ENCODE results near the gene FDCSP. TPM values are rescaled to one million over a fixed set of nuclear protein-coding genes. Genes with fewer than 3 reads are reported as not detected.
"Not testable (repeated sequence)": the region's sequence is repeated elsewhere in the genome, so short reads cannot be mapped to it uniquely, and the experiment has no call there.

FDCSP gene
- total RNA-seq, 4 donors from 2014 or later: not detected

DNA sequence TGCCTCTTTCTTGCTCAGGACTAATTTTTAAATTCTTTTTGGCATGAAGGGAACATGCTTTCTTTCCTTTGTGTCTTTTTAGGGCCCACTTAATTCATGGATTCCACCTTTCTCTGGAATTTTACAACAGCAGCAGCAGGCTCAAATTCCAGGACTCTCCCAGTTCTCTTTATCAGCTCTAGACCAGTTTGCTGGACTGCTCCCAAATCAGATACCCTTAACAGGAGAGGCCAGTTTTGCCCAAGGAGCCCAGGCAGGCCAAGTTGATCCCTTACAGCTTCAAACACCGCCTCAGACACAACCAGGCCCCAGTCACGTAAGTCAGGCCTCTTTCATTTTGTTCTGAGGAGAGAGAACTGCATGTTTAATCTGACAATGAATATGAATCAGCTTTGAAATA is 28.1 kb upstream of the FDCSP start:
- Histone ChIP-seq H3K4me3 (no peak overlapping the region), H3K9me3 (no peaks in the 10 kb centered on the region), H3K36me3 (no peaks in the 10 kb centered on the region), H3K27ac (replicated peaks in 1 of 4) (no peak overlapping the region), H3K27me3 (no peaks in the 10 kb centered on the region), H3K4me1 (no peaks in the 10 kb centered on the region)
- DNase-seq (ENCODE audit: extremely low spot score): no peak
- TF ChIP-seq, protein P1, sequence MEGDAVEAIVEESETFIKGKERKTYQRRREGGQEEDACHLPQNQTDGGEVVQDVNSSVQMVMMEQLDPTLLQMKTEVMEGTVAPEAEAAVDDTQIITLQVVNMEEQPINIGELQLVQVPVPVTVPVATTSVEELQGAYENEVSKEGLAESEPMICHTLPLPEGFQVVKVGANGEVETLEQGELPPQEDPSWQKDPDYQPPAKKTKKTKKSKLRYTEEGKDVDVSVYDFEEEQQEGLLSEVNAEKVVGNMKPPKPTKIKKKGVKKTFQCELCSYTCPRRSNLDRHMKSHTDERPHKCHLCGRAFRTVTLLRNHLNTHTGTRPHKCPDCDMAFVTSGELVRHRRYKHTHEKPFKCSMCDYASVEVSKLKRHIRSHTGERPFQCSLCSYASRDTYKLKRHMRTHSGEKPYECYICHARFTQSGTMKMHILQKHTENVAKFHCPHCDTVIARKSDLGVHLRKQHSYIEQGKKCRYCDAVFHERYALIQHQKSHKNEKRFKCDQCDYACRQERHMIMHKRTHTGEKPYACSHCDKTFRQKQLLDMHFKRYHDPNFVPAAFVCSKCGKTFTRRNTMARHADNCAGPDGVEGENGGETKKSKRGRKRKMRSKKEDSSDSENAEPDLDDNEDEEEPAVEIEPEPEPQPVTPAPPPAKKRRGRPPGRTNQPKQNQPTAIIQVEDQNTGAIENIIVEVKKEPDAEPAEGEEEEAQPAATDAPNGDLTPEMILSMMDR (IDR thresholded peaks at IDR 0.05): no peak
- no peak for TF ChIP-seq EP300 (IDR thresholded peaks at IDR 0.05)
- no peak for TF ChIP-seq POLR2AphosphoS5 (IDR thresholded peaks at IDR 0.05)
- TF ChIP-seq POLR2A (IDR thresholded peaks at IDR 0.05; ENCODE audit: low read depth): no peak
- intact Hi-C loops (cut with DNase I): no loop called here
- WGBS: 70% methylated on average over 2 of the region's 2 CpGs

DNA sequence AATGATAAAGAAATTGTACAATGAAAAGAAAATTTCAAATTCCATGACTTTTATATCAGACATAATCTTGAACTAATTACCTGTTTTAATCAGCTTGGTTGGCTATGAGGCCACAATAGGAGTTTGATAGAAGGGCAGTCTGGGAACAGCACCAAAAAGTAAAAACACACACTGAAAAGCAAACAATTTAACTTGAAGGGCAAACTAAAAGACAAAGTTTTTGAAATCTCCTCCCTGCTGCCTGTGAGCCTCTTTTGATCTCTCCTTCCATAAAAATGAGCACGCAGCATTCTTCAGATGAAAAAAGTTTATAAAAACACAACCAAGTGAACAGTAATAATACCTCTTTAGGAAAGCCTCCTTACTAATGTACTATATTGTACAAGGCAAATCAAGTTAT is 22.3 kb upstream of the FDCSP start:
- TF ChIP-seq POLR2A (IDR thresholded peaks at IDR 0.05; ENCODE audit: low read depth) (no peak), POLR2AphosphoS5 (IDR thresholded peaks at IDR 0.05) (no peak), EP300 (IDR thresholded peaks at IDR 0.05) (no peak)
- TF ChIP-seq, protein P1 (IDR thresholded peaks at IDR 0.05): no peak
- no peaks in the 10 kb centered on the region for H3K4me1 ChIP-seq
- DNase-seq (ENCODE audit: extremely low spot score): no peak
- intact Hi-C loops (cut with DNase I): no loop called here
- no peaks in the 10 kb centered on the region for H3K36me3 ChIP-seq
- H3K9me3 ChIP-seq: no peaks in the 10 kb centered on the region
- no peaks in the 10 kb centered on the region for H3K27me3 ChIP-seq
- WGBS: 75% methylated on average over 1 of the region's 1 CpG
- H3K27ac ChIP-seq (replicated peaks in 1 of 4): no peak overlapping the region
- no peak overlapping the region for H3K4me3 ChIP-seq

DNA sequence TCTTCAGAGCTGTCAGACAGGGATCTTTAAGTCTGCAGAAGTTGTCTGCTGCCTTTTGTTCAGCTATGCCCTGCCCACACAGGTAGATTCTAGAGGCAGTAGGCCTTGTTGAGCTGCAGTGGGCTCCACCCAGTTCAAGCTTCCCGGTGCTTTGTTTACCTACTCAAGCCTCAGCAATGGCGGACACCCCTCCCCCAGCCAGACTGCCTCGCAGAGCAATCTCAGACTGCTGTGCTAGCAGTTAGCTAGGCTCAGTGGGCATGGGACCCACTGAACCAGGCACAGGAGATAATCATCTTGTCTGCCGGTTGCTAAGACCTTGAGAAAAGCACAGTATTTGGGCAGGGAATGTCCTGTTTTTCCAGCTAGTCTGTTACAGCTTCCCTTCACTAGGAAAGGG is 13.2 kb upstream of the FDCSP start:
- 92% methylated on average over 2 of the region's 4 CpGs for WGBS
- H3K36me3 ChIP-seq; H3K4me3 ChIP-seq; H3K9me3 ChIP-seq; H3K4me1 ChIP-seq; H3K27ac ChIP-seq (replicated peaks in 1 of 4); H3K27me3 ChIP-seq; DNase-seq (ENCODE audit: extremely low spot score); intact Hi-C loops (cut with DNase I): not testable (repeated sequence)

DNA sequence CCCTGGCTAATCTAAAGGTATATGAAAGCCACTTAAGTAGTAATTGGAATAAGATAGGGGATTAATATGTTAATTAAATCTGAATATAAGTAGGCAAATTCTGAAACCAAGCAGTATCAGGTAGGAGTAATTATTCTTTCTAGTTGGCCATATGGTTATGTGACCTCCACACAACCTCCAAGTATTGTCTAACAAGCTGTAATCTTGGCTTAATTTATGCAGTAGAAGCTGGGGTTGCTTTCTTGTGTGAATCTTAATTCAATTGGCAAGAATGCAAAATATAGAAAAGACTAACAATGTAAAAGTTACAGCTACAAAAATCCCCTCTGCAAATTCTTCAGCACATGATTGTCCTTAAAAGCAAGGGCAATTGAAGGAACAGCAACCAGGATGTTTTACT is 9.8 kb upstream of the FDCSP start:
- H3K36me3 ChIP-seq; H3K9me3 ChIP-seq; H3K27me3 ChIP-seq; H3K4me1 ChIP-seq; intact Hi-C loops (cut with DNase I); H3K4me3 ChIP-seq; H3K27ac ChIP-seq (replicated peaks in 1 of 4); DNase-seq (ENCODE audit: extremely low spot score): not testable (repeated sequence)

DNA sequence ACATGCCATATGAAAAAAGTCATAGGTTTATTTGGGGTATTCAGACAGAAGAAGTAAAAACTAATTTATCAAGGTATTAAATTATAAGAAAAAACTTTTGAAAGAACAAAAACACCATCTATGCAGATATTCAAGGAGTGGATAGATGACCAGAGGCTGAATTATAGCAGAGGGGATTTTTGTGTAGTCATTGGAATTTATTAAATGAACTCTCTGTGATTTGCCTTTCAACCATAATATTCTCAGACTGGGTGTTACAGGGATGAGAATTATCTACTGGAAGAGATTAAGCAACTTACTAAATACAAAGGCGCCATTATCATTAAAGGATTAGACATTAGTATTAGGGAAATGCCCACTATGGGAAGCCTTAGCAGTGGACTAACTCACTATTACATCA is 9.4 kb upstream of the FDCSP start:
- H3K36me3 ChIP-seq; intact Hi-C loops (cut with DNase I); H3K4me1 ChIP-seq; H3K4me3 ChIP-seq; DNase-seq (ENCODE audit: extremely low spot score); H3K9me3 ChIP-seq; H3K27ac ChIP-seq (replicated peaks in 1 of 4); H3K27me3 ChIP-seq: not testable (repeated sequence)
- 96% methylated on average over 1 of the region's 1 CpG for WGBS

DNA sequence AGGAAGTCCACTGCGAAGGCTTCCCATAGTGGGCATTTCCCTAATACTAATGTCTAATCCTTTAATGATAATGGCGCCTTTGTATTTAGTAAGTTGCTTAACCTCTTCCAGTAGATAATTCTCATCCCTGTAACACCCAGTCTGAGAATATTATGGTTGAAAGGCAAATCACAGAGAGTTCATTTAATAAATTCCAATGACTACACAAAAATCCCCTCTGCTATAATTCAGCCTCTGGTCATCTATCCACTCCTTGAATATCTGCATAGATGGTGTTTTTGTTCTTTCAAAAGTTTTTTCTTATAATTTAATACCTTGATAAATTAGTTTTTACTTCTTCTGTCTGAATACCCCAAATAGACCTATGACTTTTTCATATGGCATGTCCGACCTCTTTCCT is 4.5 kb upstream of the FDCSP start:
- H3K27ac ChIP-seq (replicated peaks in 1 of 4); DNase-seq (ENCODE audit: extremely low spot score); H3K4me1 ChIP-seq; H3K4me3 ChIP-seq; H3K9me3 ChIP-seq; H3K36me3 ChIP-seq; H3K27me3 ChIP-seq; intact Hi-C loops (cut with DNase I): not testable (repeated sequence)
- 89% methylated on average over 3 of the region's 3 CpGs for WGBS

DNA sequence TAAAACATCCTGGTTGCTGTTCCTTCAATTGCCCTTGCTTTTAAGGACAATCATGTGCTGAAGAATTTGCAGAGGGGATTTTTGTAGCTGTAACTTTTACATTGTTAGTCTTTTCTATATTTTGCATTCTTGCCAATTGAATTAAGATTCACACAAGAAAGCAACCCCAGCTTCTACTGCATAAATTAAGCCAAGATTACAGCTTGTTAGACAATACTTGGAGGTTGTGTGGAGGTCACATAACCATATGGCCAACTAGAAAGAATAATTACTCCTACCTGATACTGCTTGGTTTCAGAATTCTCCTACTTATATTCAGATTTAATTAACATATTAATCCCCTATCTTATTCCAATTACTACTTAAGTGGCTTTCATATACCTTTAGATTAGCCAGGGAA is 4.1 kb upstream of the FDCSP start:
- H3K27me3 ChIP-seq; H3K27ac ChIP-seq (replicated peaks in 1 of 4); DNase-seq (ENCODE audit: extremely low spot score); H3K4me1 ChIP-seq; intact Hi-C loops (cut with DNase I); H3K9me3 ChIP-seq; H3K36me3 ChIP-seq; H3K4me3 ChIP-seq: not testable (repeated sequence)

DNA sequence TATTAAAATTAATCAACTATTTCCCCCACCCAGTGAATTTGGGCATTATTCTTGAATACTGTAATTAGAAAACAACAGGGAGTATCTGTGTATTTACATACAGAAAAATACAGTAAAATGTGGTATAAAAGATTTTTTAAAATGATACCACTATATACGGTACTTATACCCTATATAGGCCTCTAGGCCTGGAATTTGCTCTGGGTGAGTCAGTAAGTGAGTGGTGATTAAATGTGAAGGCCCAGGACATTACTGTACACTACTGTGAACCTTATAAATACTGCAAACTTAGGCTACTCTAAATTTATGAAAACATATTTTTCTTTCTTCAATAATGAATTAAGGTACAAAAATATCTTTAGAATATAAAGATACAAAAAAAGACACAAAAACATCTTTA is 10.2 kb downstream of the FDCSP start:
- intact Hi-C loops (cut with DNase I): no loop called here
- 92% methylated on average over 1 of the region's 1 CpG for WGBS
- Histone ChIP-seq H3K27ac (replicated peaks in 1 of 4) (no peak overlapping the region), H3K36me3 (no peaks in the 10 kb centered on the region), H3K4me3 (no peak overlapping the region), H3K9me3 (no peaks in the 10 kb centered on the region), H3K4me1 (peaks cover 0 to 12% (median 4%) of the 10 kb centered on the region in 4 donors), H3K27me3 (no peaks in the 10 kb centered on the region)
- TF ChIP-seq POLR2A (IDR thresholded peaks at IDR 0.05; ENCODE audit: low read depth) (no peak), POLR2AphosphoS5 (IDR thresholded peaks at IDR 0.05) (no peak), EP300 (IDR thresholded peaks at IDR 0.05) (no peak)
- TF ChIP-seq, protein P1 (IDR thresholded peaks at IDR 0.05): no peak
- no peak for DNase-seq (ENCODE audit: extremely low spot score)
